ENCODE measurements around the gene AMPD3.

AMPD3 gene

GRCh38 chr11:10481560-10482349 is 26.7 kb downstream of the AMPD3 start:
- Mint-ChIP-seq H3K27ac (no peak overlapping the region), H3K9me3 (no peaks in the 10 kb centered on the region), H3K36me3 (ENCODE audit: low read depth) (peaks cover 97% of the 10 kb centered on the region), H3K4me1 (ENCODE audit: low read depth) (peaks cover 15% of the 10 kb centered on the region), H3K27me3 (no peaks in the 10 kb centered on the region), H3K4me3 (no peak overlapping the region)
- intact Hi-C loops (cut with micrococcal nuclease): no loop called here

DNA sequence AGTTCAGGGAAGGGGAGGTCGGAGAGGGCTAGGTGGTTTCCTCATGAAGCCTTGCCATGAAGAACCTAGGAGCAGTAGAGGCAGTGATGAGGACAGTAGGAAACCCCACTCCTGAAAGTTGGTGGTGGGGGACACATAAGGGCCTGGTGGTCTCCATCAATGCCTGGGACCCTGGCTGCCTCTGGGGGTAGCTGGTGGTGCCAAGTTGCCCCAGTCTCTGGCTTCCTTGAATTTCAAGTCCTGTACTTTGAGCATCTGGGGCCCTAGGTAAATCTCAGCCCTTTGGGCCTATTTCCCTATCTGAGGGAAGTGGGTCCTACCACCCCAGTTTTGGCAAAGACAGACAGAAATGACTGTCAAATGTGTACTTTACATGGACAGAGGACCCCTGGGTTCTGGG is 28.1 kb downstream of the AMPD3 start:
- Mint-ChIP-seq H3K27ac (no peak overlapping the region), H3K4me3 (no peak overlapping the region), H3K27me3 (no peaks in the 10 kb centered on the region), H3K9me3 (no peaks in the 10 kb centered on the region), H3K36me3 (ENCODE audit: low read depth) (peaks cover 100% of the 10 kb centered on the region), H3K4me1 (ENCODE audit: low read depth) (peaks cover 12% of the 10 kb centered on the region)
- intact Hi-C loops (cut with micrococcal nuclease): no loop called here

DNA sequence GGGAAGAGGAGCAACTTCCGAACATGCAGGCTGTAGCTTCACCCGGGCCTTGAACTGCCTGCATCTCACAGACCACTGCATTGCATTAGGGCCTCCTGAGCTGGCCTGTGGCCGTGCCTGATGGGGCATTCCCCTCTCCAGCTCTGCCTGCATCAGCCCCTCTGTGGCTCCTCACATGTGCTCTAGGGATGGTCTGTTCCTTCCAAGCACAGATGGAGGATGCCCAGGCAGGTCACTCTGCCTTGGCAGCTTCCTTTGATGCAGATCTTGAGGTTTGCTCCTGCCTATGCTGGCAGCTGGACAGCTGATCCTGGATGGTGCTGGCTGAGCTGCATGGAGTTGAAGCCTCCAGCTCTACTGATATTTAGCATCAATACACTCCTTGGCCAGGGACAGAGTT is 28.5 kb downstream of the AMPD3 start:
- Mint-ChIP-seq H3K27me3 (no peaks in the 10 kb centered on the region), H3K27ac (no peak overlapping the region), H3K36me3 (ENCODE audit: low read depth) (peaks cover 100% of the 10 kb centered on the region), H3K4me3 (no peak overlapping the region), H3K4me1 (ENCODE audit: low read depth) (peaks cover 16% of the 10 kb centered on the region), H3K9me3 (no peaks in the 10 kb centered on the region)
- intact Hi-C loops (cut with micrococcal nuclease): no loop called here

- Mint-ChIP-seq H3K4me3 (no peak overlapping the region), H3K9me3 (no peaks in the 10 kb centered on the region), H3K36me3 (ENCODE audit: low read depth) (peaks cover 100% of the 10 kb centered on the region), H3K4me1 (ENCODE audit: low read depth) (peaks cover 23% of the 10 kb centered on the region), H3K27ac (no peak overlapping the region), H3K27me3 (no peaks in the 10 kb centered on the region)
- intact Hi-C loops (cut with micrococcal nuclease): no loop called here
Observed at GRCh38 chr11:10484461-10485180, 29.6 kb downstream of the AMPD3 start.

GRCh38 chr11:10485646-10486045 is 30.6 kb downstream of the AMPD3 start:
- H3K4me1 Mint-ChIP-seq (ENCODE audit: low read depth): peaks cover 31% of the 10 kb centered on the region
- H3K36me3 Mint-ChIP-seq (ENCODE audit: low read depth): peaks cover 100% of the 10 kb centered on the region
- no peaks in the 10 kb centered on the region for H3K27me3 Mint-ChIP-seq
- intact Hi-C loops (cut with micrococcal nuclease): no loop called here
- H3K4me3 Mint-ChIP-seq: no peak overlapping the region
- no peaks in the 10 kb centered on the region for H3K9me3 Mint-ChIP-seq
- H3K27ac Mint-ChIP-seq: no peak overlapping the region

DNA sequence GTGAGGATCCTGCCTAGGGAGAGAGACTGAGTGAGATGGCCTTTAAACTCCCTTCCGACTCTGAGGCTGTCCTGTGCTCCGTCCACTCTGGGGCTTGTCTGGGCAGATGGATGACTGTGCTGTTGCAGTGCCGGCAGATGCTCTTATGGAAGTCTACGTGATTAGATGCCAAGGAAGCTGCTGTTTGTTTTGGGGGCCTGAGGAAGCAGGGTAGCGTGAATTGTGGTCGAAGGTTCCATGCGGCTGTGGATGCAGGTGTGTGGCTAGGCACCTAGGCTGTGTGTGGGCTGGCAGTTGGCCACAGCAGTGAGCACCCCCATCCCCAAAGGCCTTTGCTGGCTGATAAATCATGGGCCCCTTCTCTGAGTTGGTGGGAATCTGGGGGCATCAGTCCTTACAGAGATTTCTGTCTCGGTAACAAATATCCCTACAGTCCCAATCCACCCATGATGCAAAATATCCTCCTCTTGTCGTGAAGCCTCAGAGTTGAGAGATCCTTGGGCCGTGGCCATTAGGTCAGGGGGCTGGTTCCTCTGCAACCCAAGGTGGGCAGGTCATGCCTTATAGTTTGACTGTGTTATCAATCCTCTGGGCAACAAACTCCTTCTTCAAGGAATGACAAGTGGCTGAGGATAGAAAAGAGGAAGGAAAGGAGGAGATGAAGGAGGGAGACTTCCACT is 31.2 kb downstream of the AMPD3 start:
- no peaks in the 10 kb centered on the region for H3K9me3 Mint-ChIP-seq
- H3K4me3 Mint-ChIP-seq: no peak overlapping the region
- H3K27ac Mint-ChIP-seq: no peak overlapping the region
- peaks cover 30% of the 10 kb centered on the region for H3K4me1 Mint-ChIP-seq (ENCODE audit: low read depth)
- intact Hi-C loops (cut with micrococcal nuclease): no loop called here
- peaks cover 100% of the 10 kb centered on the region for H3K36me3 Mint-ChIP-seq (ENCODE audit: low read depth)
- no peaks in the 10 kb centered on the region for H3K27me3 Mint-ChIP-seq

GRCh38 chr11:10487002-10487647 is 32.1 kb downstream of the AMPD3 start:
- H3K4me3 Mint-ChIP-seq: no peak overlapping the region
- H3K4me1 Mint-ChIP-seq (ENCODE audit: low read depth): peaks cover 33% of the 10 kb centered on the region
- peaks cover 100% of the 10 kb centered on the region for H3K36me3 Mint-ChIP-seq (ENCODE audit: low read depth)
- no peaks in the 10 kb centered on the region for H3K9me3 Mint-ChIP-seq
- intact Hi-C loops (cut with micrococcal nuclease): no loop called here
- no peaks in the 10 kb centered on the region for H3K27me3 Mint-ChIP-seq
- no peak overlapping the region for H3K27ac Mint-ChIP-seq

GRCh38 chr11:10488121-10488933 is 33.3 kb downstream of the AMPD3 start:
- Mint-ChIP-seq H3K4me1 (ENCODE audit: low read depth) (peaks cover 33% of the 10 kb centered on the region), H3K4me3 (no peak overlapping the region), H3K9me3 (no peaks in the 10 kb centered on the region), H3K27ac (no peak overlapping the region), H3K27me3 (no peaks in the 10 kb centered on the region), H3K36me3 (ENCODE audit: low read depth) (peaks cover 100% of the 10 kb centered on the region)
- intact Hi-C loops (cut with micrococcal nuclease): no loop called here

DNA sequence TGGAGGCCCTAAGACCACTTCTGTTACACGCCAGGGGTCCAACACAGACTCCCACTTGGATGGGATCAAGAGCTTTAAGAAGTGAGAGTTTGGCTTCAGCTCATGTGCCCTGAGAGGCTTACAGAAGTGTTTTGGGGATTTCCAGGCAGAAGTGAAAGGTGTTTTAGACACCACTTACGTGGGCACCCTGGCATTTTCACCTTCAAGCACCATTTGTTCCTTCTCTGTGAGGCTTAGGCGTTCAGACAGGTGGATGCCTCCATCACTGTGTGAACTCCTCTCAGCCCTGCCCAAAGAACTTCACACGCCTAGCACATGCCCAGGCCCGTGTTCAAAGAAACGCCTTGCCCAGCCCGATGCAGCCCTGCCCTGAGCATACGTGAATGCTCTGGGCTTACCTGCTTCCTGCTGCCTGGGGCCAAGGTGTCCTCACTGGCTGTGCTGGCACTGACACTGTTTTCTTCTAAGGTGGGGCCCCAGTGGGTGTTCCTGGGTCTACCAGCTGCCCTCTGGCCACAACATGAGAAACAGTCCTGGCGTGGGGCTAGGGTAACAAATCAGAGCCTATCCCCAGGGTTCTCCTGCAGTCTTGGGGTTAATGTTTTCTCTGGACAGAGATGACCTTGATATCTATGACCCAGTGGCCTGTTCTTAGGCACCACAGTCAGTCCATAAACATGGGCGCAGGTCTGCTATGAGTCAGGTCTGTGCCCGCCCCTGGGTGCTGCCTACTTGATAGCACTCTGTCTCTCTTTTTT is 34.0 kb downstream of the AMPD3 start:
- Mint-ChIP-seq H3K4me3 (no peak overlapping the region), H3K27ac (no peak overlapping the region), H3K4me1 (ENCODE audit: low read depth) (peaks cover 33% of the 10 kb centered on the region), H3K36me3 (ENCODE audit: low read depth) (peaks cover 100% of the 10 kb centered on the region), H3K27me3 (no peaks in the 10 kb centered on the region), H3K9me3 (no peaks in the 10 kb centered on the region)
- intact Hi-C loops (cut with micrococcal nuclease): no loop called here

- no peaks in the 10 kb centered on the region for H3K9me3 Mint-ChIP-seq
- intact Hi-C loops (cut with micrococcal nuclease): no loop called here
- H3K27ac Mint-ChIP-seq: no peak overlapping the region
Observed at GRCh38 chr11:10490032-10490397, 35.0 kb downstream of the AMPD3 start.

GRCh38 chr11:10490398-10491241 is 35.6 kb downstream of the AMPD3 start:
- no peak overlapping the region for H3K4me3 Mint-ChIP-seq
- peaks cover 33% of the 10 kb centered on the region for H3K4me1 Mint-ChIP-seq (ENCODE audit: low read depth)
- no peaks in the 10 kb centered on the region for H3K27me3 Mint-ChIP-seq
- no peak overlapping the region for H3K27ac Mint-ChIP-seq
- H3K9me3 Mint-ChIP-seq: no peaks in the 10 kb centered on the region
- intact Hi-C loops (cut with micrococcal nuclease): no loop called here
- H3K36me3 Mint-ChIP-seq (ENCODE audit: low read depth): peaks cover 100% of the 10 kb centered on the region

More at GRCh38 chr11:10490032-10490397, 35.0 kb downstream of the AMPD3 start:
- Mint-ChIP-seq H3K4me1 (ENCODE audit: low read depth) (peaks cover 33% of the 10 kb centered on the region), H3K4me3 (no peak overlapping the region), H3K36me3 (ENCODE audit: low read depth) (peaks cover 100% of the 10 kb centered on the region), H3K27me3 (no peaks in the 10 kb centered on the region)

- no peaks in the 10 kb centered on the region for H3K27me3 Mint-ChIP-seq
- intact Hi-C loops (cut with micrococcal nuclease): no loop called here
- no peaks in the 10 kb centered on the region for H3K9me3 Mint-ChIP-seq
- peaks cover 100% of the 10 kb centered on the region for H3K36me3 Mint-ChIP-seq (ENCODE audit: low read depth)
- no peak overlapping the region for H3K27ac Mint-ChIP-seq
- peaks cover 33% of the 10 kb centered on the region for H3K4me1 Mint-ChIP-seq (ENCODE audit: low read depth)
- H3K4me3 Mint-ChIP-seq: no peak overlapping the region
Observed at GRCh38 chr11:10492084-10492483, 37.0 kb downstream of the AMPD3 start.

All from dendritic cell treated with granulocyte-macrophage colony-stimulating factor and Interleukin-4, amounts not matched to agents 40 ng/mL and 50 ng/mL, for 4 days (primary cell).